Neural cell (in vitro differentiated cells): Measurements from ENCODE around the gene FANCI.

Experiments used
- CTCF ChIP-seq: fragments of 450-650 bp; IDR thresholded peaks from 2 replicates; pipeline ENCODE4 v1.5.1; 2014; ENCODE audit warnings: antibody characterized with exemption, mild to moderate bottlenecking, moderate library complexity; ENCODE audit not compliant: poor library complexity, severe bottlenecking
- EP300 ChIP-seq: fragments of 450-650 bp; conservative IDR thresholded peaks from 2 replicates; pipeline ENCODE4 v1.6.1; 2014; ENCODE audit warnings: antibody characterized with exemption, mild to moderate bottlenecking, moderate library complexity; ENCODE audit not compliant: poor library complexity, severe bottlenecking
- EZH2 ChIP-seq: fragments of 200-600, 300-800 bp; shearing (Covaris generic), sonication (generic); IDR thresholded peaks from 2 replicates; pipeline ENCODE4 v1.6.1; 2014; ENCODE audit warnings: antibody characterized with exemption, low read length, borderline replicate concordance, mild to moderate bottlenecking; ENCODE audit not compliant: insufficient read depth, poor library complexity, severe bottlenecking
- MXI1 ChIP-seq: fragments of 450-650 bp; conservative IDR thresholded peaks from 2 replicates; pipeline ENCODE4 v1.6.1; 2014; ENCODE audit warnings: antibody characterized with exemption, mild to moderate bottlenecking; ENCODE audit not compliant: poor library complexity, severe bottlenecking
- POLR2AphosphoS5 ChIP-seq: IDR thresholded peaks from 2 replicates; pipeline ENCODE4 v1.6.1; 2012
- RAD21 ChIP-seq: fragments of 450-650 bp; conservative IDR thresholded peaks from 2 replicates; pipeline ENCODE4 v1.6.1; 2014; ENCODE audit warnings: antibody characterized with exemption, mild to moderate bottlenecking, moderate library complexity
- REST ChIP-seq: IDR thresholded peaks from 2 replicates; pipeline ENCODE4 v1.6.1; 2012; ENCODE audit warnings: borderline replicate concordance
- TAF1 ChIP-seq: IDR thresholded peaks from 2 replicates; pipeline ENCODE4 v1.6.1; 2012; ENCODE audit warnings: low read depth

GRCh38 chr15:89322822-89323221, 79.0 kb downstream of the FANCI start:
- no peak for TF ChIP-seq REST
- TF ChIP-seq EZH2, result no peak
- TF ChIP-seq CTCF, result no peak
- TF ChIP-seq POLR2AphosphoS5, result no peak
- TF ChIP-seq EP300, result no peak
- TF ChIP-seq TAF1, result no peak
- TF ChIP-seq RAD21, result no peak
- TF ChIP-seq MXI1, result no peak
